ENCODE measurements around the gene ZNF502. TPM values are rescaled to one million over a fixed set of nuclear protein-coding genes. Genes with fewer than 3 reads are reported as not detected.

The ZNF502 gene
- total RNA-seq, 1 experiment from 2014 or later, result 3.6 TPM

GRCh38 chr3:44678480-44679116 is 33.9 kb upstream of the ZNF502 start (continued):
- TF ChIP-seq ATF6 (CRISPR knock-in tag; IDR thresholded peaks at IDR 0.05), result no peak
- TF ChIP-seq ZNF219 (CRISPR knock-in tag; IDR thresholded peaks at IDR 0.05; ENCODE audit: borderline replicate concordance), result no peak
- TF ChIP-seq PREB (CRISPR knock-in tag; IDR thresholded peaks at IDR 0.05; ENCODE audit: borderline replicate concordance), result no peak
- TF ChIP-seq SP1 (CRISPR knock-in tag; conservative IDR thresholded peaks at IDR 0.05), result no peak

- Mint-ChIP-seq H3K36me3 (peaks cover 37% of the 10 kb centered on the region), H3K27ac (no peak overlapping the region), H3K4me3 (no peak overlapping the region), H3K9me3 (peaks cover 48% of the 10 kb centered on the region), H3K4me1 (peaks cover 5% of the 10 kb centered on the region), H3K27me3 (ENCODE audit: low read depth) (peaks cover 12% of the 10 kb centered on the region)
- ATAC-seq (no peak), DNase-seq (ENCODE audit: low spot score) (no peak)
- TF ChIP-seq ATF3 (CRISPR knock-in tag; conservative IDR thresholded peaks at IDR 0.05), result no peak
- no peak for TF ChIP-seq ERG (CRISPR knock-in tag; IDR thresholded peaks at IDR 0.05)
- TF ChIP-seq OVOL2 (CRISPR knock-in tag; IDR thresholded peaks at IDR 0.05; ENCODE audit: borderline replicate concordance), result no peak
- no peak for TF ChIP-seq ZNF532 (CRISPR knock-in tag; IDR thresholded peaks at IDR 0.05; ENCODE audit: borderline replicate concordance)
- TF ChIP-seq GRHL2 (CRISPR knock-in tag; IDR thresholded peaks at IDR 0.05; ENCODE audit: insufficient replicate concordance, severe bottlenecking), result no peak
- no peak for TF ChIP-seq JUN (CRISPR knock-in tag; IDR thresholded peaks at IDR 0.05)
- TF ChIP-seq ZNF425 (CRISPR knock-in tag; conservative IDR thresholded peaks at IDR 0.05), result no peak
- no peak for TF ChIP-seq STAT6 (CRISPR knock-in tag; conservative IDR thresholded peaks at IDR 0.05; ENCODE audit: low read depth)
- no peak for TF ChIP-seq ZNF416 (CRISPR knock-in tag; IDR thresholded peaks at IDR 0.05)
- TF ChIP-seq NFYB (CRISPR knock-in tag; conservative IDR thresholded peaks at IDR 0.05; ENCODE audit: low read depth), result no peak
- no peak for TF ChIP-seq IRF2 (CRISPR knock-in tag; IDR thresholded peaks at IDR 0.05; ENCODE audit: borderline replicate concordance, low read depth)
- no peak for TF ChIP-seq NR2C2 (CRISPR knock-in tag; IDR thresholded peaks at IDR 0.05)
- no peak for TF ChIP-seq MAX (CRISPR knock-in tag; IDR thresholded peaks at IDR 0.05)
- TF ChIP-seq FOXP1 (CRISPR knock-in tag; IDR thresholded peaks at IDR 0.05; ENCODE audit: borderline replicate concordance), result no peak
- no peak for TF ChIP-seq ZNF317 (CRISPR knock-in tag; IDR thresholded peaks at IDR 0.05; ENCODE audit: borderline replicate concordance, low read depth)
- ChIA-PET CTCF (no interaction called here), POLR2A (no interaction called here)
Measured at GRCh38 chr3:44680921-44681455, 31.5 kb upstream of the ZNF502 start.

All from WTC11 (cell line).